HG02852 (cell line): ENCODE measurements around the gene NT5C3A.
"Not testable (repeated sequence)": the region's sequence is repeated elsewhere in the genome, so short reads cannot be mapped to it uniquely, and the experiment has no call there.

ENCODE experiments used
- ATAC-seq: cut with Tn5 transposase; IDR thresholded peaks from one replicate; pipeline ENCODE4 v1.9.1; 2021; ENCODE audit warnings: mild to moderate bottlenecking, moderate library complexity; ENCODE audit not compliant: unreplicated experiment

The NT5C3A gene

DNA sequence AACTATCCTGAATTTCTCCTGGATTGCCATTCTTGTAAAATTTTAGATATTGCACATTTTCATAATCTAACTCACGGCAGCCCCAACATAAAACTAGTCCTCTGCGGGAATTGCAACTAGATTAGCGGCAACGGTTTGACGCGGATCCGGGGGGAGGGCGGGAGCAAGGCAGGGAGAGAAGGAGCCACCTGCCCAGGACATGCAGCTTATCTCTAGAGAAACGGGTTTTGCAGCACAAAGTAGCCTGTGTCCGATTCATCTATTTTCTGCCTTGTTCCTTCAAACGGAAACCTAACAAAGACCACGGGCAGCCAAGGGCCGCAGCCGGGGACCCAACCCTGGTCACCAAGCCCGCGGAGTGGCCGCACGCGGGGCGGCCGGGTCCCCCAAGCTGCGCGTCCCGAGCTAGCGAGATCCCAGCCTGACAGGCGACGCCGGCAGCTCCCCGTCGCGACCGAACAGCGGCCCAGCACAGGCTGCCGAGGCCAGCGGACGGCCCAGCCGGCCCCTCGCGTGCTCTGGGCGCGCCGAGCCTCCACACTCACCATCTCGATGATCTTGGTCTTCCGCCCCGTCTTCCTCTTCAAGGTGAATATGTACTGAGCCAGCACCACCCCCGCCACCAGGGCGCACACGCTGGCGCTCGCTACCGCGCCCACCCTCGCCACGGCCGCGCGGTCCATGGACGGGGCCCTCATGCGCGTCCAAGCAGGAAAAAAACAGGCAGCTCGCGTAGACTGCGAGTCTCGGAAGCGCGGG is at the start of gene NT5C3A:
Gene NT5C3A, minus strand, starts transcription at position 754 of the 759 bp plus-strand sequence. Its CDS starts 71 bp downstream, at position 683.
- peak; percentile 37 for ATAC-seq

DNA sequence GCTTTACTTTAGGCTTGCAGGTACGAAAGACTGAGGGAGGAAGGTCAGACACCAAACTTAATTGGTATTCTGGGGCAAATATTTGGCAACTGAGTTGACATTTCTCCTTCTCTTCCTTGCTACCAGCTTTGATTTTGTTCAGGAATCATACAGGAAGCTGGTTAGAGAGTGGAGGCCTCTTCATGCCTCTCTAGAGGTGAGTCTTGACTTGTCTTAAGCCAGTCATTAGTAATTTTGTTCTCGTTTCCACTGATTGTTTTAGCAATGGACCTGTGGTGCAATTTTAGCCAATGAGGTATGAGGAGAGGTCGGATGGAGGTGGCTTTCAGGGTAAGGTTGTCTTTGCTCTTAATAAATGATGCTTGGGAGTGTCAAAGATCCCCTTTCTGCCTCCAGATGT is 49.0 kb upstream of the NT5C3A start:
- ATAC-seq: no peak

DNA sequence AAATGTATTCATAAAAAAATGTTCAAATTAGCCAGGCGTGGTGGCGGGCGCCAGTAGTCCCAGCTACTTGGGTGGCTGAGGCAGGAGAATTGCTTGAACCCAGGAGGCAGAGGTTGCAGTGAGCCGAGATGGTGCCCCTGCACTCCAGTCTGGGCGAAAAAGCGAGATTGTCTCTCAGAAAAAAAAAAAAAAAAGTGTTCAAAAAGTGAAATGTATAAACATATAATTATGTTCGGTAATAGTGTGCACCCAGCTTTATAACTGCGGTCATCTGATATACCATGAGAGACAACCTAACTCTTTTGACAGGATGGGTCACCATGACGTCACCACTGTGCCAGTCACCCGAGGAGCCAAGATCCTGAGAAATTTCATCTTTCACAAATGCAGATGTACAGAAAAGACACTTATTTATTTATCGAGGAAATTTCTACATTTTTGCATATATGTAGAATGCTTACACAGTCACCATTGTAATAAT is 47.2 kb upstream of the NT5C3A start:
- ATAC-seq: no peak

DNA sequence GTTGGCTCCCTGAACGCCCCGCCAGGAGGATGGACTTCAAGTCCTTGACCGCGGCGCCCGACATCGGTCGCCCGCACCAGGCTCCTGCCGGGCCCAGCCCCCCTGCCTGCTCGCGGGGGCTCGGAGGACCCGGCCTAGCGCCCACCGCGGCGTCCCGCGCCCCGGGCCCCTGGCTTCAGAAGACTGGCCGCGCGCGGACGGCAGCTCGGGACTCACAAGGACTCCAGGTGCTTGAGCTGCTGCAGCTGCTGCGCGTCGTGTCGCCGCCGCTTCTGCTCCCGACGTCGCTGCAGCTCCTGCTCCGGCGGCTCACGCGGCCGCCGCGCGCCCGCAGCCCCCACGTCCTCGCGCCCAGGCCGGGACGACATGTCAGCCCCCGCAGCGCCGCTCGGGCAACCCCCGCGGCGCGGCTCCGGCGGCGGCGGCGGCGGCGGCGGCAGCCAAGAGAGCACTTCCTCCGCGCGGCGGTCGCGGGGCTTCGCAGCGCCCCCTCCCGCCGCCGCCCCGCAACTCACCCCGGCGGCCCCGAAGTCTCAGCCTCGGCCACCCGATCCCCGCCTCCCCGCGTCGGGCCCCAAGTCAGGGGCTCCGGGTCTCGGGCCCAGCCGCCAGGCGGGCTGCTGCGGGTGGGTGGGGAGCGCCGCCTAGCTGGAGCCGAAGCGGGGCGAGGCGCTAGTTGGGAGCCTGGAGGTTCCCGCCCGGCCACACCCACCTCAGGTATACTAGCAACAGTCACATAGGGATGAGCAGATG is 46.6 kb upstream of the NT5C3A start, which contains the start of gene RP9:
Gene RP9, minus strand, starts transcription at position 400 of the 753 bp plus-strand sequence. Its CDS starts 32 bp downstream, at position 368.
- peak; percentile 83 for ATAC-seq

DNA sequence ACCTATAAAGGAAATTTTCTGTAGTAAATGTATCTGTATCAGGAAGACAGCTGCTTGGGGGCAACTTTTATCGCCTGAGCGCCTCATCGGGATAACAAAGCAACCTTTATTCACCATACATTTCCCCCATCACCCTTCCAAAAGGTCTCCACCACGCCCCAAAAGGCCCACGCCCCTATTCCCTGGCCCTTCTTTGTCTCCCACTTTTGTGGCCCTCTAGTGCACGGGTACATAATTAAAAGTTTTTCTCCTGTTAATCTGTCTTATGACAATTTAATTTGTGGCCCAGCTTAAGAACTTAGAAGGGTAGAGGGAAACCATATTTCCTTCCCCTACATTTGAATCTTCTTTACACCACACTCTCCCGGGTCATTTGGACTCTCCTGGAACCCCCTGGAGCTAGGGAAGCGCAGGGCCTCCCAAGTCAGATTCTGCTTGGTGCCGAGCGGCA is 46.0 kb upstream of the NT5C3A start:
- ATAC-seq: peak; percentile 9

DNA sequence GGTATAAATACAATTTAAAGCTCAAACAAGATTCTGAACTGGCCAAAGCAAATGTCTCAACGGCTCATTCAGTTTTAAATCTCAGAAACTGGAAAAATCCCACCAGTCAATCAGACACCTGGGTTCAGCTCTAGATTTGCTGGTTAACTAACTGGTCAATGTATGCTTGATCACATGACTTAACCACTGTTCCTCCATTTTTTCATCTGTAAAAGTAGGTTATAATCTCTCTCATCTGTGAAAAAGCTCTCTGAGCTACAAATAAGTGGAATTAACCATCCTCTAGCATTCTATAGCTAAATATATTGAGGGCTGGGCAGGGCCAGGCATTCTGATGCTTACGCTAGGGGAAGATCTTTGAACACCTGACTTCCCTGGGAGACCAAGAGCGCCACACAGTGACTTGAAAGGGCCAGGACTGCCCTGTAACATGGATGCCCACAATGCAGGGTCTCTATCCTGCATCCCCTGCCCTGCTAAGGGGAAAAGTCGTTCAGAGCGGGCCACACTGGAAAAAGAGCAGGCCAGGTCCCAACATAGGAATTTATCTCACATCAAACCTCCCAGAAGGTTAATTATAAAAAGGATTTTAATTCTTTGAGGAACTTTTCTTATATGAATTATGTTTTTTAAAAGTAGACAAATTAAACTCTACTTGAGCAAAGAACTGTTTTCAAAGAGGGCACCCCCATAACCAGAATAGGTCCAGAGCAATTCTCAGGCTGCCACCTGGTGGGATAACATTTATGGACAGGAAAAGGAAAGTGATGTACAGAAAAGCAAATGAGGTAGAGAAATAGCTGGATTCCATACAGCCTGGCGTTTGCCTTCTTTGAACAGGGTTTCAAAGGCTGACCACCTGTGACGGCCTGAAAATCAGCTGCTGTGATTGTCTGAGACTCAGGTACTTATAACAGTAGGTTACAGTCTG is 44.8 kb upstream of the NT5C3A start:
- peak; percentile 29 for ATAC-seq

DNA sequence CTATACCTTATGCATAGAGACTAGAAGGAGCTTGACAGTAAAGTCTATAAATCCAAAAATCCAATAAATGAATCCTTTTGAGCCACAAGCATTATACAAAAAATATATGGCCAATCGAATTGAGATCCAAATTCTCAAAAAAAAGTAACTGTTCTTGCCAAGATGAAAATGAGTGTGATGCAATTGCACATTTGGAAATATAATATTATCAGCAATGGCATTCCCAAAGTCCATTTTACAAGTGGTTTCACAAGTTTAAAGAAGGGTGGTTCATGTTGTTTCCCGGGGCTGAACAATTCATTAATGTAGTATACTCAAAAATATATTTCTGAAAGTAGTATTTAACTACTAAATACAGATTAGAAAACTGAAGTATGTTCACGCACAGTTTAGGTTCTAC is 39.3 kb upstream of the NT5C3A start:
- no peak for ATAC-seq

DNA sequence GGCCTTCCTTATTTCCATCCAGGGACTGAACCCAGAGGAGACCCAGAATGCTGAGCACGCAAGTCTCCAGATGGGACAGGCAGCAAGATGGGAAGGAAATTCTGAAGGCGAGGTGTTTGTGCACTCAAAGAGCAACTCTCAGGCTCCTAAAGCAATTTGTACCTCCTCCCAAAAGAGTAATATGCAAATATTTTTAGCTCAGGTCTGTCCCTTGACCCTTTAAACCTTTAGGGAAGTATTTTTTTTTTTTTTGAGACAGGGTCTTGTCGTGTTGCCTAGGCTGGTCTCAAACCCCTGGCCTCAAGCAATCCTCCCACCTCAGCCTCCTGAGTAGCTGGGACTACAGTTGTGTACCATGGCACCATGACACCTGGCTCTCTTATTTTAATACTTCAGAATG is 38.2 kb upstream of the NT5C3A start:
- ATAC-seq: no peak

DNA sequence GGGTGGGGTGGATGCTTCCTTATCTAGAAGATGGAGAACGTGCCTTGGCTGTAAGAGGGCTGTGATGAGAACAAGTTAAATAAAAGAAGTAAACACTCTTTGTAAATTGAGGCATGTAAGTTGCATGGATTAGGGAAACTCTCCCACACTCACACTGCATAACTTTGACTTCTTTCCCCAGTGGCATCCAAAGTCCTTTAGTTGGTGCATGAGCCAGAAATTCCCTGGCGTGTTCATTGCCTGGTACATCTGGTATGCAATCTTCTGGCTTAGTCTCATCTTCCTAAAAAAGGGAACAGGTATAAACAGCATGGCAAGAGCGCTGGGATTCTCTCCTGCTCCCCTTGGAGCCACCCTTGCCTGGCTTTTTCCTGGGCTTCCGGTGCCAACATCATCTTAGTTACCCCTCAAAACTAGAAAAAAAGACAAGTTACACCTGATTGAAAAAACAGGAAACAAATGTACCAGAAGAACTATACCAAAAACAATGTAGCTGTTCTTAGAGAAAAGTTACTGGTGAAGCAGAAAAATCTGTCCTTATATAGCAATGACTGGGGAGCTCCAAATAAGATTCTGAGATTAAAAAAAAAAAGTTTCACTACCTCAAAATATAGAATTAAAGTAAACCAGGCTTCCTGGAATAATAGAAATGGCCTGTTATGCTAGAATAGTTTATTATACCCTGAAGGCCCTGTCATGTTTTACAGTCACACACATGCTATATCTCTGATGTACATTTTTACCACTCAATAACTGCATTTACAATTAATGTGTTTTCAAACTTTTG is 36.8 kb upstream of the NT5C3A start:
- ATAC-seq: no peak

DNA sequence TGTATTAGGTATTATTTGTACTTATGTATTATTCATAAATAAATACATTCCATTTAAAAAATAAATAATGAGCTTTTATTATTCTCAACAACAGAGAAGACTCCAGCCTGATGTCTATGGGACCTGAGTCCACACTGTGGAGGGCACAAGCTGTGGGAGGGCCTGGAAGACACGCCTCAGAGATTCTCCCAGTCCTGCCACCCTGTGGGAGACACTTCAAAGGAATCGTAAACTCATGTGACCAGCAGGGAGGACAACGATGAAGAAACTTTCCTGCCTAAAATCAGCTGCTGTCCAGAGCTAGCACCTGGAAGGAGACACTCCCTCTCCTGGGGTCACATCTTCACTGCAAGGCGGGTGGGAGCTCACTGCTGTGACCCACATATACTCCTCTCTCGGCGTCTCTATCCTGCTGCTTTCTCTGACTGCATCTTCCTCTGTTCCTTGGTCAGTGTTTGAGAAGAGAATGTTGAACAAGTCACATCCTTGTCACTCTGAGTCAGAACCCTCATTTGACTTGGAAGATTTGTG is 32.2 kb upstream of the NT5C3A start:
- not testable (repeated sequence) for ATAC-seq

DNA sequence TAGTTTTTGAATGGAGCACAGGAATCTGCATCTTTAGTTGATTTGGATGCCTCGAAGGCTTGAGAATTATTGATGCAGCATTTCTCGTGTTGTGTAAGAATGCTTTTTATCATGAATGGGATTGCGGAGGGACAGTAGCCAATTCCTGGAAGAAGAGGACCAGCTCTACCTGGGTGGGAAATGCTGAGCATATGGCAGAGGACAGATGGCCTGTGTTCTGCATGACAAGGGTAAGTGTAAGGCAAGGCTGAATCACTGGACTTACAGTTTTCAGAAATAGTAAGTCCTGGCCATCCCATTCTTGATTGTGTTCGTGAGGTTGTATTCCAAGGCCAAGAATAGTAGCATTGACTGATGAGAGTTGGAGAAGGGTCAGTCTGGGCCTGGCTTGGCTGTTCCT is 30.7 kb upstream of the NT5C3A start:
- ATAC-seq: no peak

DNA sequence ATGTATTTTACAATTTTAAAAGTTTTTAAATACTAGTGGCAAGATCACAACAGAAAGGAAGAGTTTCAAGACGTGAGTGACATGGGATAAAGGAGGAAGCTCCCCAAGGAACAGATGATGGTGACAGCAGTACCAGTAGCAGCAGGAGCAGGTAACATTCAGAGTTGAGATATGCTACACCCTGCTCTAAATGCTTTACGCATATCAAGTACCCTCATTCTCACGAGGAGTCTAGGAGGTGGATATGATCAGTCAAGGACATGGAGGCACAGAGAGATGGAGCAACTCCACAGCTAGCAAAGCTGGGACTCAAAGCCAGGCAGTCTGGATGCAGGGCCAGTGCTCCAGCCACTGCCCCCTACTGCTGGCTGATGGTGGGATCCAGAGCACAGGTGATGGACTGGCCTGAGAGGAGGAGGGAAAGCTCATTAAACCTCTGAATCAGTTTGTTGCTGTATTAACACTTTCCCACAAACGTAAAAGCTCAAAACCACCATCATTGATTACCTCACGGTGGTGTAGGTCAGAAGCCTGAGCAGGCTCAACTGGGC is 29.1 kb upstream of the NT5C3A start:
- no peak for ATAC-seq

DNA sequence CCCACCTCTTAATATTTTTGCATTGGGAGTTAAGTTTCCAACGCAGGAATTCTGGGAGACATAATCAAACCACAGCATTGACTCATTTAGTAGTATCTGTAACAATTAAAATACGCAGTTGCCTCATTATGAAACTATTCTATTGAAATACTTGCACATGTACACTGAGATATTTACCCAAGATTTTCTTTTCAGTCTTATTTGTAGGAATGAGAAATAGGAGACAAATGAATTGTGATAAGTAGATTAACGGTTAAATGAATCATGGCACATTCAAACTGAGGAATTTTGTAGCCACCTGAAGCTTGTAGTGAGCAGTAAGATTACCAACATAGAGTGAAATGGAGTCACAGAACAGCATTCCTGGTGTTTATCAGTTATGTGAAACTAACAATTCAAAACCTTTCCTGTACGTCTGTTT is 28.5 kb upstream of the NT5C3A start:
- ATAC-seq: no peak

DNA sequence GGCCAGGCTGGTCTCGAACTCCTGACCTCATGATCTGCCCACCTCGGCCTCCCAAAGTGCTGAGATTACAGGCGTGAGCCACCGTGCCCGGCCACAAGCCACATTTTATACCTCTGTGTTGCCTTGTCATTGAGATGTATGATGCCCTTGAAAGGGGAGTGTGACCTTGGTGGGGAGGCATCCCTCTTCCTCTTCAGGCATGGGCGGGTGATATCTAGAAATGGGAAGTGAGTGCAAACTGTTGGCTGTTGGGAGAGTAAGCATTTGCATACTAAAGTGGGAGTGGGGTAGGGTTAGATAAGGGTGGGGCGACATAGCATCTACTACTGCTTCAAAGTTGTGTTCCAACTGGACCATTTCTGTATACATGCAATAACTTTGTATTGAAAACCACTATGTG is 26.6 kb upstream of the NT5C3A start:
- ATAC-seq: no peak

DNA sequence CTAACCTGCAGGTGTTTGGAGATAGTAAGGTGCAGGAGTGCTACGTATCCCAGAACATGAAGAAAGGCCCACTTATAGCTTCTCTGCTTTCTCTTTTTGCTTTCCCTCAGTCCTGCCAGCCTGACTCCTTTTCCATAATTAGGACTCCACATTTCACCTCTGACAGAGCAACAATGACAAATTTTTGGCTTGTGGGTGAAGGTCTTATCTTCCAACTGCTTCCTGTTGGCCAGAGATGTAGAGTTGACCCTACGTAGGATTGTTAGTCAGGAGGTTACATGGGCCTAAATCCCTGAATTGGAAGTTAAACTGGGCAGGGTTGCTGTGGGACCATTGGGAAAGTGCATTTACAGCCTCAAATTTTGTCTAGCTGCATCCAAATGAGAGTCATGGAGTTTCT is 25.3 kb upstream of the NT5C3A start:
- ATAC-seq: no peak

DNA sequence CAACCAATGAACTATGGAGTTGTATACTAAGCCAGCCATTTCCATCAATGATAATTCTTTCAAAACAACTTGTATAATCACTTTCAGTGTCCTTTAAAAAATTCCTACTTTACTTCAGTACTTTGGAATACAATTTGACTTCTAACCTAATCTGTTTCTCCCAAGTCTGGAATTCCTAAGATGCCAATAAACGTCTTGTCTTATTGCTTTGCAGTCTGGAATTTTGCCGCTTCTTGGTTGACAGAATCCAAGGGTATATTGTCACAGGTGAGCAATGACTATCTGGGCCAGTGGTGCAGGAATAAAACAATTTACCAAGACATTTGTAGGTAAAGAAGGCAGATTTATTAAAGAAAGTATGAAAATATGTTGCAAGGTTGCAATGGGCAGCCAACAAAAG is 24.8 kb upstream of the NT5C3A start:
- no peak for ATAC-seq

DNA sequence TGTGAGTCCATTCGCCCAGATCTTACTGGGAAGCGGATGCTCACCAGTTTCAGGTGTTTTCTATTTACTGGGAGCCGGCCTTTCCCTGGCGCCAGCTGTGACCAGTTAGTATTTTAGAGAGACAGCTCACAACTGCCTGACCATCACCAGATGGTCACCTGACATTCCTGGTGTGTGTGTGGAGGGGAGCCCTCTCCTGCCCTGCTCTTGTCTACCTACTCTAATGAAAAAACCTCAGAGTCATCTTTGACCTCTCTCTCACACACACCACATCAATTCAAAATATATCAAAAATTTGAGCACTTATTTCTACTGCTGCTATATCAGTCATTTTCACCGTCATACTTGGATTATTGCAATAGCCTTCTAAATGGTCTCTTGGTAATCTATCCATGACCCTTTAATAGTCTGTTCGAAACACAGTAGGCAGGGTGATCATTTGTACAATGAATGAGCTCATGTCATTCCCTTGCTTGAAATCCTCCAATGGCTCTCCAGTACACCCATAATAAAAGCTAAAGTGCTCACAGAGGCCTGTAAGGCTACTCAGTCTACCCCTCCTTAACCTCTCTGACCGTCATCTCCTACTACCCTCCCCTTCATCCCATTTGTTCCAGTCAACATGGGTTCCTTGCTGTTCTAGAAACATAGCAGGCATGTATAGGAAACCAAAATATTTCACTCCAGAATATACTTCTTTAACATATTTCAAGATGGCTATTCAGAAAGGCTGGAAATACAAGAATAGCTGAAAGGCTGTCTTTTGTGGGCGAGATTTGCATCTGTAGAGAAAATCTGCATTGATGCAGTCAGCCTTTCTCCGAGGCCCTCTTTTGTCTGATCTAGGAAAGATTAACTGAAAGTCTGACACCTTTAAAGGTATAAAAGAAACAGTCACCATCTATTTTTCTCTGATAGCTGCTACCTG is 17.5 kb upstream of the NT5C3A start:
- no peak for ATAC-seq

DNA sequence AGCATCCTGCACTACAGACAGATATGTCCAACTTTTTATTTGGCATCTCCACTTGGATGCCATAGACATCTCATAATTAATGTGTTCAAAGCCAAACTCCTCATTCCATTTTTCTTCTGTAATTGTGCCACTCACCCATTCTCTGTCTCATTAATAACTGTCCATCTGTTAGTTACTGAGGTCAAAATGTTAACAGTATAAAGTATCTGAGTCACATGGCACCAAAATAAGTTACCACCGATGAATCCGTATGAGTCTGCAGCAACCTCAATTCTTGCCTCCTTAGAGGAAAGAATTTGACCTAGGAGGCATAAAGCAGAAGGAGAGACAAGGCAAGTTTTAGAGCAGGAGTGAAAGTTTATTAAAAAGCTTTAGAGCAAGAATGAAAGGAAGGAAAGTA is 16.5 kb upstream of the NT5C3A start:
- ATAC-seq: no peak
